GM12892 (cell line): ENCODE data around the gene PRDM16.

Experiments used
- POLR2A ChIP-seq: IDR thresholded peaks from 2 replicates; pipeline ENCODE4 v1.6.1; 2011; ENCODE audit warnings: low read depth, low read length, control low read depth
- POLR2AphosphoS5 ChIP-seq: IDR thresholded peaks from 2 replicates; pipeline ENCODE4 v1.6.1; 2011; ENCODE audit warnings: low read depth, low read length, control low read depth
- TAF1 ChIP-seq: IDR thresholded peaks from 2 replicates; pipeline ENCODE4 v1.6.1; 2011; ENCODE audit warnings: low read depth, mild to moderate bottlenecking, control low read depth, low read length, borderline replicate concordance

- no peak for TF ChIP-seq POLR2A
- TF ChIP-seq TAF1, result no peak
- TF ChIP-seq POLR2AphosphoS5, result no peak
Observed at GRCh38 chr1:3237994-3238702, 169.1 kb downstream of the PRDM16 start.
